B cell (primary cell): ENCODE data around the gene HNRNPH1. TPM values are rescaled to one million over a fixed set of nuclear protein-coding genes. Genes with fewer than 3 reads are reported as not detected.

ENCODE experiments used
- ATAC-seq: fragments of 200-7000 bp; cut with Tn5 transposase; one replicate; pipeline ENCODE4 v1.10.0; 2021; ENCODE audit warnings: low read depth, mild to moderate bottlenecking, moderate number of reproducible peaks, moderate library complexity
- CTCF ChIA-PET: fragments of 350-600 bp; sonication (Branson Sonifier 250); formaldehyde crosslinking; loops from one replicate; lab custom pipeline; 2021; ENCODE audit warnings: antibody characterized with exemption, inconsistent platforms; lab: Charles Lee
- POLR2A ChIA-PET: fragments of 350-600 bp; sonication (Branson Sonifier 250); formaldehyde crosslinking; loops from one replicate; lab custom pipeline; 2021; ENCODE audit warnings: antibody characterized with exemption; lab: Charles Lee
- DNase-seq: peaks from one replicate; pipeline ENCODE4 v3.0.0; 2013
- H2AFZ ChIP-seq: 2 replicates; pipeline ENCODE4 v1.6.1; 2012; ENCODE audit warnings: mild to moderate bottlenecking, low read depth, low read length; ENCODE audit not compliant: insufficient read depth, poor library complexity, severe bottlenecking
- H3K27ac ChIP-seq, 2 donors: 1 replicate in 1 of 2; 2 replicates in 1 of 2; pipeline ENCODE4 v1.5.1; 2012 to 2013; ENCODE audit warnings: low read length in 2 of 2, mild to moderate bottlenecking in 2 of 2, moderate library complexity in 1 of 2
- H3K27me3 ChIP-seq, 4 experiments: fragments of 200-600 bp in 1 of 4; sonication (generic) in 1 of 4; replicated peaks in 1 of 4; 1 replicate in 2 of 4; 2 replicates in 2 of 4; pipeline versions ENCODE4 v1.6.1 to v1.7.0; 2013 to 2016; ENCODE audit warnings: low read length in 3 of 4, mild to moderate bottlenecking in 2 of 4, mixed read lengths in 1 of 4, moderate library complexity in 1 of 4; ENCODE audit not compliant: insufficient read depth in 4 of 4, control insufficient read depth in 3 of 4; ENCODE audit errors: control extremely low read depth in 1 of 4
- H3K36me3 ChIP-seq, 2 experiments: replicated peaks in 1 of 2; 1 replicate in 1 of 2; 2 replicates in 1 of 2; pipeline versions ENCODE4 v1.6.1 to v1.7.1; 2013; ENCODE audit warnings: low read length in 1 of 2; ENCODE audit not compliant: insufficient read depth in 2 of 2, control insufficient read depth in 1 of 2; ENCODE audit errors: control extremely low read depth in 1 of 2, extremely low read depth in 1 of 2
- H3K4me1 ChIP-seq, 2 donors: fragments of 200-600 bp in 1 of 2; sonication (generic) in 1 of 2; 1 replicate in 1 of 2; 2 replicates in 1 of 2; pipeline versions ENCODE4 v1.5.1 to v1.6.1; 2013 to 2017; ENCODE audit warnings: low read length in 2 of 2; ENCODE audit not compliant: control insufficient read depth in 2 of 2, insufficient read depth in 2 of 2
- H3K4me2 ChIP-seq: replicated peaks from 2 replicates; pipeline ENCODE3; 2012; ENCODE audit warnings: mild to moderate bottlenecking, low read depth, low read length; ENCODE audit not compliant: poor library complexity, severe bottlenecking
- H3K4me3 ChIP-seq, 5 experiments: fragments of 200-600 bp in 1 of 5; sonication (generic) in 1 of 5; 1 replicate in 3 of 5; 2 replicates in 2 of 5; pipeline versions ENCODE4 v1.5.1 to v1.7.0; 2011 to 2016; ENCODE audit warnings: low read length in 4 of 5, mild to moderate bottlenecking in 4 of 5, low read depth in 2 of 5, control low read depth in 1 of 5, moderate library complexity in 1 of 5; ENCODE audit not compliant: insufficient read depth in 1 of 5; ENCODE audit errors: control extremely low read depth in 1 of 5, extremely low read depth in 1 of 5
- H3K79me2 ChIP-seq: fragments of 200-600 bp; sonication (generic); one replicate; pipeline ENCODE4 v1.6.0; 2016; ENCODE audit warnings: low read length; ENCODE audit not compliant: control insufficient read depth, insufficient read depth
- H3K9ac ChIP-seq: fragments of 200-600 bp; sonication (generic); 2 replicates; pipeline ENCODE4 v1.6.1; 2017; ENCODE audit warnings: mild to moderate bottlenecking, low read length, moderate library complexity
- H3K9me3 ChIP-seq, 3 donors: one replicate each; pipeline versions ENCODE4 v1.6.1 to v1.7.1; 2013; ENCODE audit warnings: low read length in 2 of 3; ENCODE audit not compliant: control insufficient read depth in 2 of 3, insufficient read depth in 1 of 3; ENCODE audit errors: control extremely low read depth in 1 of 3
- H4K20me1 ChIP-seq: 2 replicates; pipeline ENCODE4 v1.6.0; 2012; ENCODE audit warnings: mild to moderate bottlenecking, low read length; ENCODE audit not compliant: insufficient read depth, control insufficient read depth, poor library complexity, severe bottlenecking
- H3K27ac Mint-ChIP-seq: one replicate; pipeline ENCODE4 v1.8.0; 2021; ENCODE audit warnings: mixed read lengths
- H3K27me3 Mint-ChIP-seq: one replicate; pipeline ENCODE4 v1.8.0; 2021; ENCODE audit warnings: mixed read lengths
- H3K4me1 Mint-ChIP-seq: one replicate; pipeline ENCODE4 v1.8.0; 2021; ENCODE audit warnings: mixed read lengths
- H3K4me3 Mint-ChIP-seq: one replicate; pipeline ENCODE4 v1.8.0; 2021; ENCODE audit warnings: mixed read lengths
- H3K9me3 Mint-ChIP-seq: one replicate; pipeline ENCODE4 v1.8.0; 2022; ENCODE audit warnings: mixed read lengths; ENCODE audit not compliant: insufficient read depth
- EZH2 ChIP-seq: IDR thresholded peaks from 2 replicates; pipeline ENCODE4 v1.6.1; 2012; ENCODE audit warnings: borderline replicate concordance, low read depth, mild to moderate bottlenecking, moderate library complexity, low read length; ENCODE audit not compliant: insufficient read depth, poor library complexity, severe bottlenecking
- WGBS: methylation state at CpG from one replicate; pipeline ENCODE4 v1.1.5; 2013; ENCODE audit warnings: missing lambda C conversion rate; ENCODE audit not compliant: insufficient coverage; 5-methylcytosine and 5-hydroxymethylcytosine counted together
- intact Hi-C: fragments of 100-400 bp; cut with micrococcal nuclease; formaldehyde crosslinking; loops from one replicate; pipeline ENCODE4 v1.10.0; 2022
- polyA minus RNA-seq: library from RNA; depleted of rRNA, polyadenylated mRNA; stranded (reverse); fragments of >200 nt; gene quantifications from 2 replicates; pipeline ENCODE4 v1.2.3, GENCODE V29; 2012
- polyA plus RNA-seq: library from polyadenylated mRNA; depleted of rRNA; stranded (reverse); fragments of >200 nt; gene quantifications from 2 replicates; pipeline ENCODE4 v1.2.3, GENCODE V29; 2012
- total RNA-seq, 2 donors: library from RNA; stranded (reverse); fragments of 120-200 nt in 1 of 2; gene quantifications; 1 replicate in 1 of 2; 2 replicates in 1 of 2; pipeline versions ENCODE4 v1.2.3 to v1.2.4, GENCODE V29; 2013 to 2022
- TF ChIP-seq, protein P1 (sequence below): fragments of 200-600 bp; IDR thresholded peaks from one replicate; pipeline ENCODE4 v1.8.0; 2022; ENCODE audit warnings: antibody characterized with exemption, mild to moderate bottlenecking

HNRNPH1 gene, protein sequence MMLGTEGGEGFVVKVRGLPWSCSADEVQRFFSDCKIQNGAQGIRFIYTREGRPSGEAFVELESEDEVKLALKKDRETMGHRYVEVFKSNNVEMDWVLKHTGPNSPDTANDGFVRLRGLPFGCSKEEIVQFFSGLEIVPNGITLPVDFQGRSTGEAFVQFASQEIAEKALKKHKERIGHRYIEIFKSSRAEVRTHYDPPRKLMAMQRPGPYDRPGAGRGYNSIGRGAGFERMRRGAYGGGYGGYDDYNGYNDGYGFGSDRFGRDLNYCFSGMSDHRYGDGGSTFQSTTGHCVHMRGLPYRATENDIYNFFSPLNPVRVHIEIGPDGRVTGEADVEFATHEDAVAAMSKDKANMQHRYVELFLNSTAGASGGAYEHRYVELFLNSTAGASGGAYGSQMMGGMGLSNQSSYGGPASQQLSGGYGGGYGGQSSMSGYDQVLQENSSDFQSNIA
- 1,364 and 1,412 TPM in 2 replicates for total RNA-seq
- 1,130 TPM for total RNA-seq (2013)
- 471 and 1,102 TPM in 2 replicates for polyA plus RNA-seq
- polyA minus RNA-seq, result 375 and 644 TPM in 2 replicates

DNA sequence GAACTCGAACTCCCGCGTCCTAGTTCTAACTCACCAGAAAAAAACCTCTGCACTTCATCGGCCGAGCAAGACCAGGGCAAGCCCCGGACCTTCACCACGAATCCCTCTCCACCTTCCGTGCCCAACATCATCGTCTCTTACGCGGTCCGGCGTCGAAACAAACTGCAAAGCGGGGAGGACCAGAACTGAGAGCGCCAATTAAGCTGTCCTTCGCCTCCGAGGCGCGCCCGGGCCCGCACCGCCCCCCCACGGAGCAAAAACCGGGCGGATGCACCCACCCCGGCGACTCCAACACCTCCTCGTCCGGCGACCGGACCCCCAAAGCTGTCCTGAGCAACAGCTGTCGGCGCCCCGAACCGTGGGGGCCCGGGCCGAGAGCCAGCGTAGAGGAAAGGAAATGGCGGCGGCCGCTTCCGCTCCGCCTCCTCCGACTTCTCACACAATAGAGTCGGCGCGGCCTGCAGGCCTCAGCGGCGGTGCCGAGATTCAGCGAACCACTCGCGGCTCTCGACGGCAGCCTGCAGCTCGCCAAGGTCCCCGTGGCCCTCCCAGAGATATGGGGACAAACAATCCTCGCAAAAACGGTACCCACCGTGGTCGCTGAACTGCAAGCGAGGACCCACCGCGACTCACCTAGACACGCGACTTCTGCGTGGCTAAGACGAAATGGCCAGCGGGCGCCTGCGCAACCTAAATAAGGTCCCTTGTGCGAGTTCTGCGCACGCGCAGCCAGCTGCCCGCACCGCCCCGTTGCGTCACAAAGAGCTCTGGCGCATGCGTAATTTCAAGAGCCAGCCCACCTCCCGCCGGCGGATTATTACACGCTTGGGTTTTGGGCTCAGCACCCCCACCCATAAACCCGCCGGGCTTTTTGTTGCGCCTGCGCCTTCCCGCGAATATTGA, at the start of gene HNRNPH1:
TSS of gene HNRNPH1 (minus strand) at position 669 of the 903 bp plus-strand sequence. CDS start at position 131, 538 bp downstream.
- Mint-ChIP-seq H3K4me3 (peak within 1 kb of the TSS; percentile 98), H3K27me3 (no peaks in the 10 kb centered on the region), H3K9me3 (no peaks in the 10 kb centered on the region), H3K27ac (peak within 1 kb of the TSS; percentile 99), H3K4me1 (peaks cover 48% of the 10 kb centered on the region)
- H3K9ac ChIP-seq, result peak within 1 kb of the TSS; percentile 99
- H3K27ac ChIP-seq, result peak within 1 kb of the TSS; percentile 98 to 99
- peaks cover 0 to 9% (median 0%) of the 10 kb centered on the region in 3 donors for H3K9me3 ChIP-seq
- under 1% methylated on average over 89 of the region's 92 CpGs for WGBS
- peak within 1 kb of the TSS; percentile 100 for H2AFZ ChIP-seq
- H3K4me2 ChIP-seq, result peak within 1 kb of the TSS; percentile 92
- intact Hi-C loops, result loop anchor here (1.0 to 5.0 kb wide), 8 partner anchors 55 to 600 kb away; partner anchors contain the start of genes CANX, MAML1 and ZNF879
- ChIA-PET CTCF (interaction anchor here (0.5 to 1.8 kb wide), 12 partner anchors 8 to 1421 kb away, joined by 3 to 6 read pairs (median 3); partner anchors contain the start of gene MAML1), POLR2A (interaction anchor here (0.5 to 2.9 kb wide), 24 partner anchors 8 to 1507 kb away, joined by 3 to 24 read pairs (median 4); partner anchors contain the start of genes HNRNPAB, MAML1, RUFY1 and SQSTM1)
- H3K36me3 ChIP-seq, result peaks cover 4 to 42% of the 10 kb centered on the region in 2 experiments
- ATAC-seq, result peak; percentile 74
- peak; percentile 99 for DNase-seq
- H3K27me3 ChIP-seq, result no peaks in the 10 kb centered on the region
- peaks cover 56% of the 10 kb centered on the region for H3K79me2 ChIP-seq
- TF ChIP-seq, protein P1, sequence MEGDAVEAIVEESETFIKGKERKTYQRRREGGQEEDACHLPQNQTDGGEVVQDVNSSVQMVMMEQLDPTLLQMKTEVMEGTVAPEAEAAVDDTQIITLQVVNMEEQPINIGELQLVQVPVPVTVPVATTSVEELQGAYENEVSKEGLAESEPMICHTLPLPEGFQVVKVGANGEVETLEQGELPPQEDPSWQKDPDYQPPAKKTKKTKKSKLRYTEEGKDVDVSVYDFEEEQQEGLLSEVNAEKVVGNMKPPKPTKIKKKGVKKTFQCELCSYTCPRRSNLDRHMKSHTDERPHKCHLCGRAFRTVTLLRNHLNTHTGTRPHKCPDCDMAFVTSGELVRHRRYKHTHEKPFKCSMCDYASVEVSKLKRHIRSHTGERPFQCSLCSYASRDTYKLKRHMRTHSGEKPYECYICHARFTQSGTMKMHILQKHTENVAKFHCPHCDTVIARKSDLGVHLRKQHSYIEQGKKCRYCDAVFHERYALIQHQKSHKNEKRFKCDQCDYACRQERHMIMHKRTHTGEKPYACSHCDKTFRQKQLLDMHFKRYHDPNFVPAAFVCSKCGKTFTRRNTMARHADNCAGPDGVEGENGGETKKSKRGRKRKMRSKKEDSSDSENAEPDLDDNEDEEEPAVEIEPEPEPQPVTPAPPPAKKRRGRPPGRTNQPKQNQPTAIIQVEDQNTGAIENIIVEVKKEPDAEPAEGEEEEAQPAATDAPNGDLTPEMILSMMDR, result no peak
- no peak for TF ChIP-seq EZH2
- H3K4me3 ChIP-seq, result peak within 1 kb of the TSS; percentile 78 to 96 (median 93)
- peaks cover 39 to 45% of the 10 kb centered on the region in 2 donors for H3K4me1 ChIP-seq
- peaks cover 50% of the 10 kb centered on the region for H4K20me1 ChIP-seq
